Right hindlimb (tissue), 1 donor: Measurements from ENCODE around the gene MAGI2.
"Not testable (repeated sequence)": the region's sequence is repeated elsewhere in the genome, so short reads cannot be mapped to it uniquely, and the experiment has no call there.

Source experiments
- DNase-seq: peaks from one replicate; pipeline ENCODE4 v3.0.0-alpha.2; 2018

MAGI2 gene

GRCh38 chr7:79132844-79133451 is 320.5 kb downstream of the MAGI2 start:
- DNase-seq, result no peak

- no peak for DNase-seq
Measured at GRCh38 chr7:79130715-79131114, 322.8 kb downstream of the MAGI2 start.

GRCh38 chr7:79124331-79124730 is 329.1 kb downstream of the MAGI2 start:
- no peak for DNase-seq

- DNase-seq, result no peak
Measured at GRCh38 chr7:79118143-79118542, 335.3 kb downstream of the MAGI2 start.

DNA sequence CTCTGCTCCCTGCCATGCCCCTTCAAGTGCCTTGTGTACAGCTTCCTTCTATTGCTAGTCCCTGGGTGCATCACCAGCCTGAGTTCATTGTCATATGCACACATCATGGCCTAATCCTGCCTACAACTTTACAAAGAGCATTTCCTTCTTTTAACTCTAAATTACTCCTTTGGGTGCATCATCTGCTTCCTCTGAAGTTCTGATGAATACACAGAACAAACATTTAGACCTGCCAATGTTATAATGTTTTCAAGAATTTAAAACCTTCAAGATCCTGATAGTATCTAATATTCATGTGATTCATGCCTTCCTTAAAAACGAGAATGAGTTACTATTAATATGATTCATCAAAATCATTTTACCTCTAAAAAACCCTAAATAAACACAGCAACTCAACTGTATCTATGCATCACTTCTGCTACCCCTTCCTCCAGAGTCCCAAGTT is 357.1 kb downstream of the MAGI2 start:
- DNase-seq, result no peak

DNA sequence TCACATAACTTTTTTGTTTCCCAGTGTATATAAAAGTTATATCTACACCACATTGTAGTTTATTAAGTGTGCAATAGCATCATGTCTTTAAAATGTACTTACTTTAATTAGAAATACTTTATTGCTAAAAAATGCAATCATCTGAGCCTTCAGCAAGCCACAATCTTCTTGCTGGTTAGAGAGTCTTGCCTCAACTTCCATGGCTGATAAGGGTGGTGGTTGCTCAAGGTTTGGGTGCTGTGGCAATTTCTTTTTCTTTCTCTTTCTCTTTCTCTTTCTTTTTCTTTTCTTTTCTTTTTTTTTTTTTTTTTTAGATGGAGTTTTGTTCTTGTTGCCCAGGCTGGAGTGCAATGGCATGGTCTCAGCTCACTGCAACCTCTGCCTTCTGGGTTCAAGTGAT is 360.0 kb downstream of the MAGI2 start:
- DNase-seq, result no peak

GRCh38 chr7:79091661-79092060 is 361.8 kb downstream of the MAGI2 start:
- DNase-seq, result no peak

DNA sequence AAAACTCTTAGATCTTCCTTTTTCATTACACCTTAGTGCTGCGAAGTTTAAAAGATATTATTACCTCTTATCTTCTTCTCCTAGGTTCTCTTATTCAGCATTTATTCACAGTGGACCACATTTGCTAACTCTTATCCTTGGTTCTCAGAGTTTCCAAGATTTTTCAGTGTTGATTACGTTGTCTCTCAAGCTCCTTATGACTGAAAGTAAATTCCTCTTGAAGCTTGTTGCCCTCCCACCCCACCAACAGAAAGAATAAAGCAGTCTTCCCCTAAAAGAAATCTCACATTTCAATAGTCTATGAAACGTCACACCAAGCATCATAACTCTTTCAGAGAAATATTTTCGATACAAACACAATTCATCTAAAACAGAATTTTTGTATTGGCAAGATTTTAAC is 362.5 kb downstream of the MAGI2 start:
- no peak for DNase-seq

GRCh38 chr7:79090543-79090942 is 362.9 kb downstream of the MAGI2 start:
- DNase-seq, result no peak

DNA sequence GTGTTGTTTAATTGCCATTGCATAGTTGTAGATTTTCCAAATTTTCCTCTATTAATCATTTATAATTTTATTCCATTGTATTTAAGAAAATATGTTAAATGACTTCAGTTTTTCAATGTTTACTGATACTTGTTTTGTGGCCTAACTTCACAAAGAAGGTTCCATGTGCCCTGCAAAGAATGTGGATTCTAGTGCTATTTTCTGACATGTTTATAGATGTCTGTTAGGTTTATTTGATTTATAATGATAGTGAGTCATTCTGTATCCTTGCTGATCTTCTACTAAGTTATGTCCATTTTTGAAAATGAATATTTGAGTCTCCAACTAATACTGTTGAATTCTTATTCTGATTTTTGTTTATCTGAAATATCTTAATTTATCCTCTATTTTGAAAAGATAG is 369.0 kb downstream of the MAGI2 start:
- DNase-seq, result no peak

GRCh38 chr7:79079919-79080554 is 373.4 kb downstream of the MAGI2 start:
- DNase-seq, result no peak

DNA sequence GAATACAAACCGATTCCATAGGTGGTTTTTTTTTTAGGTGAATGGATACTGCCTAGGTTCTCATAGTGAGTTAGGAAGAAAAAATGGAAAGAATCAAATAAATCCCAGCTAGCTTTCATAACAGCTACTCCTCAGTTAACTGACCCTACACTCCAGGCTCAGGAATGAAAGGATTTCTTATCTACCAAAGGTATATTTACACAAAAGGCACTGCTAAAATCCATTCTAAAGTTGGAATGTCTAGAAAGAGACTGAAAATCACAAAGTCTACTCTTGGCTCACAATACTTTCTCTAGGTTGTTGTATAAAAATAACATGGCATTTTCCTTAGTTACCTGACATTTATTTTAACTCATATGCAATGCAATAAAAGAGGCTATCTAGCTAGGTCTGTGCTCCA is 375.2 kb downstream of the MAGI2 start:
- no peak for DNase-seq

GRCh38 chr7:79071187-79071586 is 382.3 kb downstream of the MAGI2 start:
- not testable (repeated sequence) for DNase-seq

DNA sequence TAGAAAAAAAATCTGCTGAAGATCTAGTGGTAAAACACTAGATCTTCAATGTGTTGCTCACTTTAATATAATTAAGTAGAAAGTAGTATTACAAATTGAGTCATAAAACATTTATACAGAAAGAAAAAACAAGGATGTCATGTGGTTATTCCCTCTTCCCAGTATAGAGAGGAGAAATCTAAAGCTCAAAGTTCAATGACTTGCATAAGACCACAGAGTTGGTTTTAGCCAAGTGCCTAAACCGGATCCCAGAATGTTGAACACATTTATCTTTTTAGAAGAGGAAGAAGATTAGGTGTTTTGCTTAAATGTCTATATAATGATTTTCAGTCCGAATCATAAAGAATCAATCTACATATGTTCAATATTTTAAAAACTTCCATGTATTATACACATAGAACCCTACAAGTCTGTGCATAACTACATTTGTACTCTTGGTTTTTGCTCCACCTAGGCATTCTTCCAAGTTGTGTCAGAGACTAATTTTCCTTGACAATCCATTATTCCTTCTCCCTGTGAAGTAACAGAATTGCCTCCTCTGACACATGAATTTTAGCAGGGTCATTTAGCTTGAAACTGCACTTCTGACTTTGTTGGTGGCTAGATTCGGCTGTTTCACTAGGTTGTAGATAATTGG is 389.2 kb downstream of the MAGI2 start:
- DNase-seq, result no peak

- no peak for DNase-seq
Measured at GRCh38 chr7:79063019-79063698, 390.3 kb downstream of the MAGI2 start.

- no peak for DNase-seq
Measured at GRCh38 chr7:79060498-79060897, 393.0 kb downstream of the MAGI2 start.

GRCh38 chr7:79055722-79056415 is 397.6 kb downstream of the MAGI2 start:
- no peak for DNase-seq

GRCh38 chr7:79051915-79052314 is 401.6 kb downstream of the MAGI2 start:
- no peak for DNase-seq

GRCh38 chr7:79050603-79051002 is 402.9 kb downstream of the MAGI2 start:
- DNase-seq, result no peak

- no peak for DNase-seq
Measured at GRCh38 chr7:79046061-79046460, 407.4 kb downstream of the MAGI2 start.

DNA sequence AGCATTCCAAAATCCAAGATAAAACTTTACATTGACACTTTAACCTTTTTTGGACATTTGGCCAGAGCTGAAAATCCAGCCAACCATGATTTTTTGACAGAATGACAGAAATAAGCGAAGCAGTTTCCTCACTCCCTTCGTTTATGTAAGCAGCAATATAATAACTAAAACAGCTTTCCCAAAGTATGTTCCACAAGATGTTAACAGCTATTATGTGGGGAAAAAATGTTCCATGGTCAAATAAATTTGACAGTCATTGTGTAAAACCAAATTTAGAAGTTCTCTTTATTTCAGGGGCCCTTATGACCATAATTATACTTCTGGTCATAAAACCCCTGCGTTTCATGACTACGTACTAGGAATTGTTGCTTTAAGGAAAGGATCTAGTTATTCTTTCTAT is 416.5 kb downstream of the MAGI2 start:
- DNase-seq, result no peak

- DNase-seq, result no peak
Measured at GRCh38 chr7:79036356-79036755, 417.1 kb downstream of the MAGI2 start.

DNA sequence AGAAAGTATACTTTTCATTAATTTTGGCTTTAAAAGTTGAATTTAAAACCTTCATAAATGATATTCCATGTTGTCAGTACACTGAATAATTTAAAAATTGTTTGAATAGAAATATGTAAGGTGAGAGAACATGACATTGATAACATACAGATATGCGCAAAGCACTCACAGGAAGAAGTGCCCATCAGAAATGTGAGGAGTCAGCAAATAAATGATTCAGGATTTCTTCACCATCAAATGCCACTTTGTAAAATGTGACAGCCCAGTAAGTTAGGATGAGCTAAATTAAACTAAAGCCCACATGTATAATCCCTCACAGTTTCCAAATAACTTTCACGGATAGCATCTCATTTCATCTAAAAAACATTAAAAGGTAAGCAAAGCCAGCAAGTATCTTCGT is 417.6 kb downstream of the MAGI2 start:
- DNase-seq, result no peak
